ENCODE results near the gene ANKRD52. TPM values are rescaled to one million over a fixed set of nuclear protein-coding genes. Genes with fewer than 3 reads are reported as not detected.

The ANKRD52 gene
- total RNA-seq, 1 experiment from 2014 or later, result 56.6 TPM

- RAD21 ChIA-PET (ENCODE audit: low non-redundant PET in 1 of 2, low total read pairs in 2 of 2, uncharacterized antibody in 2 of 2, unreplicated experiment in 2 of 2), result no interaction called here
- intact Hi-C loops (cut with micrococcal nuclease), result loop anchor here (1.0 to 5.0 kb wide), 3 partner anchors 17 to 104 kb away; partner anchors contain the start of gene ANKRD52
- Histone ChIP-seq H3K9me3 (ENCODE audit: control insufficient read depth in 1 of 2, insufficient read depth in 1 of 2, low read depth in 1 of 2, low read length in 2 of 2) (no peaks in the 10 kb centered on the region), H3K4me3 (replicated peaks in 1 of 2; ENCODE audit: low read depth in 1 of 2, low read length in 2 of 2) (peak overlapping the region; percentile 35 to 91), H3K36me3 (ENCODE audit: control insufficient read depth in 1 of 2, insufficient read depth in 2 of 2, low read length in 2 of 2) (no peaks in the 10 kb centered on the region), H3K9ac (ENCODE audit: low read length) (peak overlapping the region; percentile 83), H3K4me2 (ENCODE audit: low read length) (peak overlapping the region; percentile 94), H2AFZ (ENCODE audit: low read depth, low read length, poor library complexity, severe bottlenecking) (peak overlapping the region; percentile 52), H3K79me2 (ENCODE audit: insufficient read depth, low read length) (peaks cover 15% of the 10 kb centered on the region), H3K4me1 (ENCODE audit: control insufficient read depth in 1 of 2, insufficient read depth in 2 of 2, low read length in 2 of 2) (peaks cover 8 to 35% of the 10 kb centered on the region in 2 experiments; a peak in 3 of 4 replicates), H4K20me1 (ENCODE audit: insufficient read depth) (no peaks in the 10 kb centered on the region), H3K27me3 (ENCODE audit: insufficient read depth, low read length) (no peaks in the 10 kb centered on the region), H3K9me2 (ENCODE audit: insufficient read depth) (no peaks in the 10 kb centered on the region), H3K27ac (ENCODE audit: low read depth, low read length) (peak overlapping the region; percentile 82)
- no TSS peak for BruUV-seq (replicated peaks)
- ATAC-seq (peak; percentile 20), DNase-seq (ENCODE audit: low read depth, low spot score) (no peak)
- POLR2A ChIA-PET, result interaction anchor here (1.2 kb wide), 1 partner anchor 34 kb away, joined by 3 read pairs; the partner anchor contains the start of gene SMARCC2
- CTCF ChIA-PET, result interaction anchor here (2.4 to 2.6 kb wide), 2 partner anchors 10 to 105 kb away, joined by 10 to 11 read pairs; partner anchors contain the start of gene ZC3H10
- TF ChIP-seq MAX (IDR thresholded peaks at IDR 0.05) (no peak), SIN3A (IDR thresholded peaks at IDR 0.05; ENCODE audit: low read depth) (0 out of 2 replicates have a peak, but pooled peaks have one; percentile 38), POLR2A (IDR thresholded peaks at IDR 0.05; ENCODE audit: borderline replicate concordance, extremely low read depth, insufficient read depth, insufficient read length) (peak; percentile 22)
Observed at GRCh38 chr12:56223571-56224101, 34.5 kb downstream of the ANKRD52 start.

DNA sequence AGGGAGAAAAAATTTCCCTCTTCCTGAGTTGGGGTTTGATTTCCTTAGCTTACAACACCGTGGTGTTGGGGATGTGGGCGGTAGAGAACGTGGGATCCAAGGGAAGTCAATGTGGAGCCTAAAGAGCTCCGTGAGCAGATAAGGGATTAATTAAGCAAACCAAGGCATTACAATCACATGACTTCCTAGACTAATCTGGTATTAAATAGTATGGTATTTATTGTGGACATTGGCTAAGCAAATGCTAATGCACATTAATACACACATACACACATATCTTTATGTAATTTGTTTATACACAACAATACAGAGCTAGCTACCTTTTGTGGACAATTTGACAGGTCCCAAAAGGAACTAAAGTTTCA, 35.7 kb downstream of the ANKRD52 start:
- ChIA-PET RAD21 (ENCODE audit: low non-redundant PET in 1 of 2, low total read pairs in 2 of 2, uncharacterized antibody in 2 of 2, unreplicated experiment in 2 of 2) (interaction anchor here in 1 of 2 experiments (0.9 kb wide), 1 partner anchor 16 kb away, joined by 5 read pairs; no protein-coding TSS in a partner anchor), CTCF (interaction anchor here (0.8 to 2.6 kb wide), 7 partner anchors 11 to 242 kb away, joined by 3 to 16 read pairs (median 10); partner anchors contain the start of genes SMARCC2 and ZC3H10), POLR2A (interaction anchor here (0.7 to 2.5 kb wide), 11 partner anchors 11 to 178 kb away, joined by 3 to 13 read pairs (median 4); partner anchors contain the start of genes ANKRD52, PA2G4, SMARCC2 and ZC3H10)
- no peaks in the 10 kb centered on the region for H3K27me3 ChIP-seq (ENCODE audit: insufficient read depth, low read length)
- intact Hi-C loops (cut with micrococcal nuclease), result loop anchor here (5.0 kb wide), 1 partner anchor 35 kb away; the partner anchor contains the start of gene ANKRD52
- H3K4me3 ChIP-seq (replicated peaks in 1 of 2; ENCODE audit: low read depth in 1 of 2, low read length in 2 of 2), result peak overlapping the region; percentile 91 to 92
- no peaks in the 10 kb centered on the region for H3K36me3 ChIP-seq (ENCODE audit: control insufficient read depth in 1 of 2, insufficient read depth in 2 of 2, low read length in 2 of 2)
- no TSS peak for BruUV-seq (replicated peaks)
- H2AFZ ChIP-seq (ENCODE audit: low read depth, low read length, poor library complexity, severe bottlenecking), result no peak overlapping the region
- TF ChIP-seq, protein P1, sequence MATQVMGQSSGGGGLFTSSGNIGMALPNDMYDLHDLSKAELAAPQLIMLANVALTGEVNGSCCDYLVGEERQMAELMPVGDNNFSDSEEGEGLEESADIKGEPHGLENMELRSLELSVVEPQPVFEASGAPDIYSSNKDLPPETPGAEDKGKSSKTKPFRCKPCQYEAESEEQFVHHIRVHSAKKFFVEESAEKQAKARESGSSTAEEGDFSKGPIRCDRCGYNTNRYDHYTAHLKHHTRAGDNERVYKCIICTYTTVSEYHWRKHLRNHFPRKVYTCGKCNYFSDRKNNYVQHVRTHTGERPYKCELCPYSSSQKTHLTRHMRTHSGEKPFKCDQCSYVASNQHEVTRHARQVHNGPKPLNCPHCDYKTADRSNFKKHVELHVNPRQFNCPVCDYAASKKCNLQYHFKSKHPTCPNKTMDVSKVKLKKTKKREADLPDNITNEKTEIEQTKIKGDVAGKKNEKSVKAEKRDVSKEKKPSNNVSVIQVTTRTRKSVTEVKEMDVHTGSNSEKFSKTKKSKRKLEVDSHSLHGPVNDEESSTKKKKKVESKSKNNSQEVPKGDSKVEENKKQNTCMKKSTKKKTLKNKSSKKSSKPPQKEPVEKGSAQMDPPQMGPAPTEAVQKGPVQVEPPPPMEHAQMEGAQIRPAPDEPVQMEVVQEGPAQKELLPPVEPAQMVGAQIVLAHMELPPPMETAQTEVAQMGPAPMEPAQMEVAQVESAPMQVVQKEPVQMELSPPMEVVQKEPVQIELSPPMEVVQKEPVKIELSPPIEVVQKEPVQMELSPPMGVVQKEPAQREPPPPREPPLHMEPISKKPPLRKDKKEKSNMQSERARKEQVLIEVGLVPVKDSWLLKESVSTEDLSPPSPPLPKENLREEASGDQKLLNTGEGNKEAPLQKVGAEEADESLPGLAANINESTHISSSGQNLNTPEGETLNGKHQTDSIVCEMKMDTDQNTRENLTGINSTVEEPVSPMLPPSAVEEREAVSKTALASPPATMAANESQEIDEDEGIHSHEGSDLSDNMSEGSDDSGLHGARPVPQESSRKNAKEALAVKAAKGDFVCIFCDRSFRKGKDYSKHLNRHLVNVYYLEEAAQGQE (IDR thresholded peaks at IDR 0.05; ENCODE audit: low read depth), result no peak
- TF ChIP-seq EZH2phosphoT487 (IDR thresholded peaks at IDR 0.05; ENCODE audit: borderline replicate concordance), result no peak
- peak; percentile 13 for TF ChIP-seq POLR2A (IDR thresholded peaks at IDR 0.05; ENCODE audit: borderline replicate concordance, extremely low read depth, insufficient read depth, insufficient read length)
- no peak for TF ChIP-seq ELF1 (IDR thresholded peaks at IDR 0.05; ENCODE audit: borderline replicate concordance, low read depth)
- peak; percentile 14; the same call in 1 of the 2 replicates for TF ChIP-seq SIN3A (IDR thresholded peaks at IDR 0.05; ENCODE audit: low read depth)
- H3K9me2 ChIP-seq (ENCODE audit: insufficient read depth), result no peaks in the 10 kb centered on the region
- no peaks in the 10 kb centered on the region for H3K9me3 ChIP-seq (ENCODE audit: control insufficient read depth in 1 of 2, insufficient read depth in 1 of 2, low read depth in 1 of 2, low read length in 2 of 2)
- peak overlapping the region; percentile 83 for H3K9ac ChIP-seq (ENCODE audit: low read length)
- H3K4me1 ChIP-seq (ENCODE audit: control insufficient read depth in 1 of 2, insufficient read depth in 2 of 2, low read length in 2 of 2), result peaks cover 8 to 35% of the 10 kb centered on the region in 2 experiments; a peak in 3 of 4 replicates
- peaks cover 15% of the 10 kb centered on the region for H3K79me2 ChIP-seq (ENCODE audit: insufficient read depth, low read length)
- DNase-seq (ENCODE audit: low read depth, low spot score), result no peak
- no peaks in the 10 kb centered on the region for H4K20me1 ChIP-seq (ENCODE audit: insufficient read depth)
- H3K4me2 ChIP-seq (ENCODE audit: low read length), result peak overlapping the region; percentile 94
- H3K27ac ChIP-seq (ENCODE audit: low read depth, low read length), result peak overlapping the region; percentile 82
- ATAC-seq, result no peak

Measured in HCT116 (cell line).